ENCODE data around the gene ARHGEF38.

The ARHGEF38 gene

DNA sequence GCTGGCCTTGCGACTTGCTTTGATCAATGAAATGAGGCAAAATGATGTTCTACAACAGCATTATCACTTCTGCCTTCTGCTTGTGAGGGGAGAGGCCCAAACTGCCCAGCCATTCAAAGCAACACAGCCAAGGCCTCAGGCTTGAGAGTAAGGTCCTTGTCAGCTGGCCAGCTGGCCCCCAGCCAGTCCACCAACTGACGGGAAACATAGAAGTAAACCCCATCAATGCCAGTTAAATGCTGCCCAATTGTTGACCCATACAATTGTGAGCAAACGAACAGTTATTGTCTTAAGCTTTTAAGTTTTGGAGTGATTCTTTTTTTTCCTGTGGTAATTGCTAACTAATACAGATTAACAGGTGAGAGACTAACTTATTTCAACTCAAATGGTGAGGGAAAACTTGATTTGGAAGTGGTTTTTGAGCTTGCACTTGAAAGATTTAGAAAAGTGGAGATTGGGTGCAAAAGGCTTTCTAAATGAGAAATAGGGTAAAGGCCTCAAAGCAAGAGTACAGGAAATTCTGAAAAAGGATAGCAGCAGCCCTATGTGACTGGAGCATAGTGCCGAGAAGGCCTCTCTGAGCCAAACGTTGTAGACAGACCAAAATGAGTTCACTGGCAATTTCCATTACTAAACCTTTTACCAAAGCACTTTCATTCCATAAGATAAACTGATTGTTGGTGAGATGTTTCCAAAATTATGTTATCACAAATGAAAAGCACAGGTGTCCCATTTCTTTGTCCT is 66.9 kb downstream of the ARHGEF38 start:
- no peak for DNase-seq

DNA sequence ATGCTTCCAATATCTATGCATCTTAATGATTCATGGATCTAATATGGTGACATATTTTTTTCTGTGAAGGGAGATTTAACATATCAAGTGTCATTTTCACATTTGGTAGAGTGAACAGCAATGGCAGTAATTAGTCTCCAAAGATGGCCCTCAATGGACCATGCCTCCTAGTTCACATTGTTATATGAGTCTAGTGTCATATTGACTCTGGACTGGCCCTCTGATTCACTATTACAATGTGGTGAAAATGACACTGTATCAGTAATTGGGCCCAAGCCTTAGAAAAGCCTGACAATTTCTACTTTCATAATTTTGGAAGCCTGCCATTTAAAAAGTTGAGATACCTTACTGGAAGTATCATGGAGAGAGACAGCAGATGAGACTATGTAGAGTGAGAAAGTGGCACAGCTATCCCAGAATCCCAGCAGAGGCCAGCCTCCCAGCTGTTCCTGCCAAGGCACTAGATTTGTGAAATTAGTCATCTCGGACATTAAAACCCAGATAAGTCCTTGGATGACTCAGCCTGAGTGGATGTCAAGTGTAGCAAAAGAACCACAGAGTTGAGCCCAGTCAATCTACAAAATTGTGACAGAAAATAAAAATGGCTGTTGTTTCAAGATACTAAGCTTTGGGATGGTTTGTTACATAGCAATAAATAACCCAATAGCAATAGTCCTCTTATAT is 68.4 kb downstream of the ARHGEF38 start:
- no peak for DNase-seq

DNA sequence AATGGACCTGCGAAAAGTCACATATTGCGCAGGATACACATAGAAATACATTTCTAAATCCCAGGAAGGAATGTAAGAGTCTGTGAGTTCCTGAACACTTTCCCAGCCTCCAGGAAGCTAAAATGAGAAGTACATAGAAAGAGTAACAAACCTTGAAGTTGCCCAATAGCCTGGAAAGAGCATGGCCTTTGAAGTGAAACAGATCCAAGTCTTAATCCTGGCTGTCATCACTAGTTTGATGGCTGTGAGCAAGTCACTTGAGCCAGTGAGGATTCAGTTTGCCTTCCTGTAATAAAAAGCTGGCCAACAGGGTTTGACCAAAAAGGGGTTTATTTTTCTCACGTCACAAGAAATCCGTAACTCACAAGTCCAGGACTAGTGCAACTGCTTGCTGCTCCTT is 69.8 kb downstream of the ARHGEF38 start:
- DNase-seq, result no peak

DNA sequence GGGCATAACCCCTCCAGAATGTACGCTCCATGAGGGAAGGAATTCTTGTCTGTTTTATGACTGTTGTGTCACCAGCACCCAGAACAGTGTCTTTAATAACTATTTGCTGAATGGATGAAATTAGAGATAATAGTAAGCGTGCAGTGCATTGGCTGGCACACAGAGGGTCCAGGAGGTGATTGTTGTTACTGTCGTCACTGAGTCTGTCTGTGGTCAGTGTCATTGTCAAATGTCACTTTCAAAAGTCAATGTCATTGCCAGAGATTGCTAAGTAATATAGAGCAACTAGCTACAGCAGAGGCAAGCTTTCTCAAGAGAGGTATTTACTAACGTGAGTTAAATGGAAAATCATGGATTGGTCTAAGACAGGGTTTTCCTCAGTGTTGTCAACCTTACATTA is 70.7 kb downstream of the ARHGEF38 start:
- DNase-seq, result no peak

DNA sequence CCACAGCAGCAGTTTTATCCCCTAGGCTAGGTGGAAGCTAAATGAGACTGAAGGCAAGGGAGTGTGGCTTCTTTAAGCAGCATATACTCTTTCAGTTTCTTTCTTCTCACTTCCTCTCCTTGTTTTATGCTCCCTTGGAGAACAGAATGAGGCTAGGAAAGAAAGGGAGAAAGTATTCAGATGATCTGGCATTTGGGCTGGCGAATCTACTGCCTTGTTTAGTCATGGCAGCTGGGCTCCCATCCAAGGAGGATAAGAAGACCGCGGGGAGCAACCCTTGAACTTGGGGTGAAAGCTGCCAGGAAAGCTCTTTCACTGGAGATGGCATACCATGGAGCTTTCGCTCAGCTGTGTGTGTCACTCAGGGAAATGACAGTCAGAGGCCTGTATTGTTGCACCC is 72.1 kb downstream of the ARHGEF38 start:
- DNase-seq, result no peak

DNA sequence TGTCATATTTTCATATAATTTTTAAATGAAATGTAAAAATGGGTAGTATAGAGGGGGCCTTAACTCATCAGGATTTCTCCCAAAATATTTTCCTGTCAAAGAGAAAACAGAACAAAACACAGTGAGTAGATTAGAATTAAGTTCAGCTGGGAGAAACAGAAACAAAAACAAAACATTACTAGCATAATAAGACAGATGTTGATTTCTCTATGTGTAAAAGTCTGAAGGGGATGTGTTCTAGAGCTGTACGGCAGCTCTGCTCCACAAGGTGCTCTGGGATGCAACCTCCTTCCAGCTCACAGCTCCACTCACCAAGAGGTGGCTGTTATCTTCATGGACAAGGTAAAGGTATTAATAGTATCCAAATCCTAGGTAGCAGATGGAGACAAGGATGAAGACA is 72.8 kb downstream of the ARHGEF38 start:
- DNase-seq, result no peak

DNA sequence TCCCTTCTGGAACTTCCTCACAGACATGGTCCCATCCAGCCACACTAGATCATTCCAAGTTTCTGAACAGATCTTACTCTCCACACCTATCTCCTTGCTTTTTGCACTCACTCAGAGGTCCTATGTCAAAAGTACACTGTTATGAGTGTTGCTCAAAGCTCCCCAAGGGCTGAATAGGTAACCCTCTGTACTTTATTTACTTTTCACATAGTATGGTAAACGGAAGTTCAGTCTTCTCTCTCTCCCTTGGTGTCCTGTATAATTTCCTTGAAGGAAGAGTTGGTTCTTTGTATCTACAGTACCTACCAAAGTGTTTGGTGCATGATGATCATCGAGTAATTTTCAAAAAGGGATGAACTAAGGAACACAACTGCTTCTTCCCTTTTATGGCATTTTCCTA is 74.4 kb downstream of the ARHGEF38 start:
- no peak for DNase-seq

DNA sequence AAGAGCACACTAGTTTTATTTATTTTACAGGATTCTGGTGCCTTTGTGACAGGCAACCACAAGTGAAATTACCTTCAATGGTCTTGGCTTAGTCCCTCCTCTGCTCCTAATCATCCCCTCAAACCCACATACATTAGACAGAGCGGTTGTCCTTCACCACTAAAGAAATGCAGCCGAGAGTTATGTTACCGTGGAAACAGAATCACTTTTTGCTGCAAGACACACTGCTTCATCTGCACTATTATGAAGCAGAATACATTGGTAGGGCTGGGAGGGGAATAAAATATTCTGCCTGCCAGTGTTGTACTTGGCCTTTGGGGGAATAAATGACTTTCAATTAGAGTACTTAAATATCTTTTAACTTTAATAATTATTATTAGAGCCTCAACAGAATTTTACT is 75.2 kb downstream of the ARHGEF38 start:
- no peak for DNase-seq

DNA sequence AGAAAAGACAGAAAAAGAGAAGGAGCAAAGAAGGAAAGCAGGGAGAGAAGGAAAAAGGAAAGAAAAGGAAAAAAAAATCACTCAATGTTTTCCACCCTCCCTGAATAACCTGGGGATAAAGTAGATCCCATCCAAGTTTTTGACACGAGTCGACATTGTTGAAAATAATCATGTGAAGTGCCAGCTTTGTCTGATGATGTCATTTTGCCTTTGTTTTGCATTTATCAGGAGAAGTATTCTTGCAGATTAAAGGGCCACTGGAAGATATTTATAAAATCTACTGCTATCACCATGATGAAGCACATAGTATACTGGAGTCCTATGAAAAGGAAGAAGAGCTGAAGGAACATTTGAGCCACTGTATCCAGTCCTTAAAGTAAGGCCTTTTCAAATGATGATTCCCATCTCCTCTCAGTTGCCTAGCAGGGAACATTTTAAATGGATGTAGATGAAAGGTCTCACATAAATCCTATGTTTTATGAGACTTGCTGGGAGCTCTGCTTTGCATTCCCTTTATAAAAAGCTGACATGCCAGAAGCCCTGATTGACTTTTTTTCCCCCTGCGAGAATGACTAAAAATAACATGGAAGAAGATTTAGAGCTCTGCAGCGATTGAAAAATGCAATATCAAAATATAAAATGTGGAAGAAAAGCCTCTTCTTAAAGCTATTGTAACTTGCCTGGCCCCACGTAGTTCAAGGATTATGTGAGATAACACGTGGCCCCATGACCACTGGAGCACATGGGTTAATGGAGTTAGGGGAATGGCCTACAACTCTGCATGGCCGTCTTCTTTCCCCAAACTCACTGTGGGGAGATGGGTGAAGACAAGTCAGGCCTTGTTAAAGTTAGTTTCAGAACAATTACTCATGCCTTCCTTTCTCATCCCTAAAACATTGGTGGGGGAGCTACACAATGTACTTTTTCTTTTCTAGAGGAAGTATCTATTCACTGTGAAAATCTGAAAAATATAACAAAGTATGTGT is 78.5 kb downstream of the ARHGEF38 start:
- no peak for DNase-seq

DNA sequence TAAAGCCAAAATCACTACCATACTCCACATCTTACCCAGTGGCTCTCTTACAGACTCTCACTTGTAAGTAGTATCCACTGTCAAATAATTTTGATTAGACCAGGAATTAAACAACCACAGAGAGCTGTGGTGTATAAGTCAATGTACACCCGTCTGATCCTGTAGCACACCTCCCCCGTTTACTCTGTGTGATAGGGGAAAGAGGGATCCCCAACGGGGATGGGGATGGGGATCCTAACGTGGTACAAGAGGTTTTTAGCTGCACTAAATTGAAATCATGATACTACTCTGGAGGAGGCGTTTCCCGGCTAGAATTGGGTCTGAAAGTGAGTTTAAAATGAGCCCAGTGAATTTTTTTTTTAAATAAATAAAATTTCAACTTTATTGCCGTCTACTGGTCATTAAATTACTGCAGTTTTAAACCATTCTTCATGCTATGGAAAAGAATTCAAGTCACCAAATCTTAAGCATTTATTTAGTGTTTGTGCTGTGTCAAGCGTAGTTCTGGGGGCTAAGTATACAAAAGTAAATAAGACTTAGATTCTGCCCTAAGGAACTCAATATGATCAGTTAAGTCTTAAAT is 79.5 kb downstream of the ARHGEF38 start:
- no peak for DNase-seq

DNA sequence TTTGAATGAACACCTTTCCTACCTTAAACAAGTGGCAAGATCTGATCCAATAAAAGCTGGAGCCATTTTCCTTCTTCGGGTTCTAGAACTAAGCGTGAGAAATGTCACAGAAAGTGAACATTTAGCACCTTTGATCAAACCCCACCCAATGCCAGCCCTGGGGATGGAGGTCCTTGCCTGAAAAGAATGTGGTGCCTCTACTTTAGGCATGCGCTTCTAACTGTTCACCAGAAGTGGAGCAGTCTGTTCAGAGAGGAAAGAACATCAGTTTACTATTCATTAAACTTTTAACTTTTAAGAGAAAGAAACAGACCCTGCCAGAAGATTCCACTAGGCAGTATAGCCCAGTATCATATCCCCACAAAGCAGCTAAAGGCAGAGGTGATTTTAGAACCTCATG is 80.2 kb downstream of the ARHGEF38 start:
- no peak for DNase-seq

DNA sequence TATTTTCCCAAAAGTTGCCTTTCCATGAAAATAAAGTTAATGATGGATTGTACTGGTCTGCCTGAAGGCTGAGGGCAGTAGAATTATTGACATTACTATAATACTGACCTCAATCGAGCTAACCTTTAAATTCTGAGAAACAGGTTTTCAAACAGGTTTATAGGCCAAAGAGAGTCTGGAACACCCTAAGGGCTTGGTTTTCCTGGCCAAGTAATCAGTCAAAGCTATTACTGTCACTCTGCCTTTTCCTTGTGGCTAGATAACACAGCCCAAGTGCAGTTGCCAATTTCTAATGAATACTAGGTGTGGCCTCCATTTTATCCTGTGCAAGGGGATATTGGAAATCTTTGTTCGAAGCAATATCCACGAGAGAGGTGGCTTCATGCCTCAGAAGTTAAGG is 80.8 kb downstream of the ARHGEF38 start:
- DNase-seq, result no peak

DNA sequence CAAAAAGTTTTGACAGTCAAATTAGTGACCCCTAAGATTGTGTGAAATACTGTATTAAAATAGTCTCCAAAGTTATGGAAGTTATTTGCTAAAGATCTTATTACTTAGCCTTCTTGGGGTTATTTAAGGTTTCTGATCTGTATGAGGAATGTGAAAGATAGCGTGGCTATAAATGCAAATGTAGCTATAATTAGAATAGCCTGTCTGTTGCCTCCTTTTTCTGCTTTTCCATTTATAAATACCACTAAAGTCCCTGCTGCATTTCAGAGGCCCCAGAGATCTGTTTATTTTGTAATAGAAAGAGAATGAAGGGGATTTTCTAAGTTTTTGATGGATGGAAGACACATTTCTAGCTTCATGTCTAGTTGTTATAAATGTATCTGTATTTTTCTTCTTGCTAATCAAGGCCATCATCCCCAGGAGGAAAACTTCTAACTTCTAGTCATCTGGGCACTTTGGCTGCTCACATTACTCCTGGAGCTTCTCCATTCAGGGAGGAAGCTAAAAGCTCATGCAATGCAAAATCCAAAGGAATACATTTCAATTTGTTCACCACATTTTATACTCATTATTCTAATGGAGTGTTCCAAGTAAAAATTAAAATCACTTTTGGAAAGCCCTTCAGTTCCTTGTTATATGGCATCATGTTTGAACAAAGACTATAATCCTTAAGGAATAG is 82.1 kb downstream of the ARHGEF38 start:
- no peak for DNase-seq

DNA sequence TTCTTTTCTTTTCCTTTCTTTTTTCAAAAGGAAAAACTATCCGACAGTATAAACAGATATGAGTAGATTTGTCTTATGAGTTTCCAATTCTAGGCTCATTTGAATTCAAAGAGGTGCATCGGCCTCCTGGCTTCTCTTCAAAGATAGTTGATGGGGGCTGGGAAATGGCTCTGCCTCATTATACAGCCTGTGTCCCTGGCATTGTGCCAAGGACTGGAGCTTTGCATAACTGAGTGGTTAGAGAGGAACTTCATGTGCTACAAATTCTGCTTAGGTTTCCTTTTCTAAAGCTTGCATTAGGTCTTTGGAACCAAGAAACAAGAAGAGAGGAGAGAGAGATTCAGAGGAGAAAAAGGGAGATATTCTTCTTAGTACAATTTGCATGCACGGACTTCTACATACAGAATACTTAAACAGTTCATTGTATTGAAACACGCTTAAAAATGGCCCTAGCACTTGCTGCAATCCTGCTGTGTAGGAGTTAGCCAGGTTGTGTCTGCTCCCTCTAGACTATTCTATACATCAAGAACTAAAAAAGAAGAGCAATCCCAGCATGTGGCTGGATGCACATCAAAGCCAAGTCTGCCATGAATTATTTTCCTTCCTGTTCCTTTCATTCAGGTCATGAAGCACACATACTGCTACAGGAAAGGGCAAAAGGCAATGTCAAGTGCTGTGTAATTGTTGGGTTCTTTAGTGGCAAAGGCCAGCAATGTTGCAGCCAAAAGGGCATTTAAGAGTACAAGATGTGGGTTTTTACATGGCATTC is 85.2 kb downstream of the ARHGEF38 start:
- DNase-seq, result peak in 1 of 2 donors; percentile 1

DNA sequence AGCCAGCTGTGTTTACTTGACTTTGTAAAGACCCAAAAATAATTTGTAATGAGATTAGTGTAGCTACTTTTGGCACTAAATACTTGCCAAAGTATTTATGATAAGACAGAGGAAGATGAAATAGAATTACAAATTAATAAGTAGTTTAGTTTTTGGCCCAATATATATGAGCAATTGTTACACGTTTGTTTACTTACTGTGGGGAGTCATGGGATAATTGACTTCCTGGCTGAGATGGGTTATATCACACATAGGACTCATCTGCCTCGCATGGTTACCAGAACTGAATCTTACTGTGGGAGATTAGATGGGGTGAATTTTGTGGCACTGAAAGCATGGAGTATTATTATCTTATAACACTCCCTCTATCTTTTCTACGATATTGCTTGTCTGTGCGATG is 89.4 kb downstream of the ARHGEF38 start:
- DNase-seq, result no peak

DNA sequence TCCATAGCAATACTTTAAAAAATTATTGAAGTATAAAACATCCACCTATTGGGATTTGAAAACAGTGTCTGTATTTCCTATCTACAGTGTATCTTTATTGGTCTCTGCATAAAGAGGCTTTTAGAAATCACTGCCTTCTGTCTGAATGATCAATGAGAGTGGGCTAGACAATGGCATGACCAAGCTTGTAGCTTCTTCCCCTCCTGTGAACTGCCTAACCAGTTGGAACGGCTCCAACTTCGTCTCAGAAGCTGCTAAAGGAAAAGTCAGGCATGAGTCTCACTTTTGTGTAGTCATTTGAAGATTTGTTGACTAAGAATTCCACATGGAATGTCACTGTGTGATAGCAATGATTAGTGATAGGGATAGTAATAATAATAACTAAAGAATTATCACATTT is 91.8 kb downstream of the ARHGEF38 start:
- no peak for DNase-seq

DNA sequence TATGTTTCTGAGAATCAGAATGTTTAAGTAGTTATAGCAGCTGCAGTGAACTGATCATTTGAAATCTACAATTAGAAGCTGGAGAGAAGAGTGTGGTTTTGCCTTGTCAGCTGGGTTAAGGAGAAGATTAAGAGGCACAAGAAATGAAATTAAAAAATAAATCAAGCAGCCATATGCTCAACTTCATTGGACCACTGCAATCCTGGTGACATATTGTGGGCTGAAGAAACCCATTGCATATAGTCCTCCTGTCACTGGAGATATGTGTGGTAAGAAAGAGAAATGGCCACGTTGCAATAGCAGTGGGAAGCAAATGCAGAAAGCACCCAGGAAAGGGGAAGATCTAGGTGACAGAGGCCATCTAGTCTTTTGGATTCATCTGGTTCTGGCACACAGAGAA is 93.0 kb downstream of the ARHGEF38 start:
- no peak for DNase-seq

DNA sequence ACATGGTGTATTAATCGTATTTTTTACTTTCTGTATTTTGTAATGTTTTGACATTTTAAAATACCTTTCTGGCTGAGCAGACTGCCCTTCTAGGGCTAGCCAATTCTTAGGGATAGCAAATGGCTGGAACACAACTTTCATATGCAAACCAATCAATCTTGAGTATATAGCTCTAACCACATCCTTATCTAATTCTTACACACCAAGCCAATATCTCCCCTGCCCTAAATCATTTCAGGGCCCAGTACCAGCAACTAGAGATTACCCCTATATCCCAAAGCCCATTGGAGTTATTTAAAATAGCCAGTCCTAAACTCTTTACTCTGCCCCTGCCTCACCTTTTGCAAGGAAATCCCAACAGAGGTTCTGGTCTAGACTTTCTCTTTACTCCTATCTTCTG is 97.8 kb downstream of the ARHGEF38 start:
- DNase-seq, result no peak

DNA sequence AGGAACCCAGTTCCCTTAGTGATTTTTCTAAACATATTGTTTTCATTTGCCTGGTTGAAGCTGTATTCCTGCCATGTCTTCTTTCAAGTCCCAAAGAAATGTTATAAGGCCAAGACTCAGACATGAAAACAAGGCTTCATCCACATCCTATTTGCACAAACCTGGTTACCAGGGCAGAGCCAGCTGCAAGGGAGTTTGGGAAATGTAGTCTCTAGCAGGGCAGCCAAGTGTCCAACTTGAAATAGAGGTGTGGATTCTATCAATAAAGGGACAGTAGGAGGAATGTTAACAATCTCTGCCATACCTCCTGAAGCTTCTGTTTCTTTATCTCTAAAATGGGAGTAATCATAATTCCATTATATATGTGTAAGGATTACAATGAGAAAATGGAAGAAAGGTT is 99.5 kb downstream of the ARHGEF38 start:
- no peak for DNase-seq

DNA sequence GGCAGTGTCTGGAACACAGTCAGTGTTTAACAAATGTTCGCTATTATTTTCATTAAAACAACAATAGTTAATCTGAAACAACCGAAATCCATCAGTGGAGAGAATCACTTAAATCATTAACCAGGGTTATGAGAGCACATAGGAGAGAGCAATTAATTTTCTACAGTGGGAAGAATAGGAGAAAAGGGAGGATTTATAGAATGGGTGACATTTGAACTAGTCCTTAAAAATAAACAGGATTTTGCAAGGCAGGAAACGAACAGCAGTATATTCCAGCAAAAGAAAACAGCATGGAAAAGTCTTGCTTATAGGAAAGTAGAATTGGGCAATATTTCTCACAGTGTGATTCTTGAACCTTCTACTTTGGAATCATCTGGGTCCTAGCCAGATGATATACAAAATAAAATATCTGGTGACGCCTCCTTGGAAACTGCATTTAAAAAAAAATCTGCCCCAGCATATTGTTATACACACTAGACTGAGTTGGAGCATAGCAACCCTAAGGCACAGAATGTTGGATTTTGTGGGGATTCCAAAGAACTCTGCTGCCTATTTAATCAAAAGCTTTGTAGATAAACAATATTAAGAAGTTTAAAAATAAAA is 100.0 kb downstream of the ARHGEF38 start:
- no peak for DNase-seq

DNA sequence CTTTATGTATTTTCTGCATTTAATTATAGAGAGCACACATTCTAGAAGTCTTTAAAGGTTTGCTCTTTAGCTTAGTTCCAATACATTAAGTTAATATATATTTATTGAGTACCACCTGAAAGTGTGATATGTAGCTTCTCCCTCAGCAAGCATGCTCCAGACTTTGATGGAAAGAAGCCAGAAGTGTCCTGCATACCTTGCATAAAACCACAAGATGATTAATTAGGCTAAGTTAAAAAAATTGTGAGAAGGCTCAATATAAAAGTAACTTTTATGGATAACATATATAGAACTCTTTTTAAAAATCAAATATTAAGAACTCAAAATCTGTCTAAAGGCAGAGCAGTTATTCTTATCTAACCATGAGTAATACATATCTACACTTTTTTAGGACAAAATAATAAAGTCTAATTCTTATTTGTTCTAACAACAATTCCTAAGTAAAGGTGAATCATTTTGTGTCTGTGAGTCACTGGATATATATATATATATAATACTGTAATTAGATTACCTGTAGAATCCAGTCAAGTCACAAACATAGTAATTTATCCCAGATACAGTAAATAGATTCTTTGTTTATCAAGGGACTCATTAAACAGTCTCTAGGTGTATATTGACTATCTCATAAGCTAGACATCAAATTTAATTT is 104.8 kb downstream of the ARHGEF38 start:
- DNase-seq, result no peak

Data from bone marrow (tissue), 2 donors.